ENCODE measurements around the gene DISC1.

The DISC1 gene

DNA sequence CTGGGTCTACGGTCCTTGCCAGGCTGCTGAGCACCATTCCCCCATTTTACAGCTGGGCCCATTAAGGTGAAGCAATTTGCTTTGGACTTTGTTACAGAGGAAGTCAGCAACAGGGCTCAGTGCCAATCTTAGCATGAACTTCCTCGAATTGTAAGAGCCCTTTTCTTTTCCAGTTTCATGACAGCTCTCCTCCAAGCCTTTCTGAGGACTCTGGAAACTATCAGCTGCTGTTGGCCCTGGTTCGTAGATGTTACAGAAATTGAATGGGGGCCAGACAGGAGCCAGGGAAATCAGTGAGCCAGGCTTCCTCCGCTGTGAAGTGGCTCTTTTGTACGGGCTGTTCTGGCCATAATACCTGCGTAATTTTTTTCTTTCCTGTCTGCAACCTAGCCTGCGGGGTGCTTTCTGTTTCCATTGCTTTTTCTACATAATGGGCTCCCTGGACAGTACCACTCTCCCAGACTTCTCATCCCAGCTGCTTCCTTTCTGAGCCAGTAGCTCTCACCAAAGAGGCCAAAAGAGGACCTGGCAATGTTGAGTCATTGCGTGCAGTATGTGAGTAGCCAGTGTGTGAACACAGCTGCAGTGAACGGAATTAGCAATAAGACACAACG lies 386.3 kb downstream of the DISC1 start:
- Mint-ChIP-seq H3K9me3 (no peaks in the 10 kb centered on the region), H3K4me3 (no peak overlapping the region), H3K36me3 (ENCODE audit: low read depth) (no peaks in the 10 kb centered on the region), H3K27me3 (ENCODE audit: low read depth, poor library complexity) (no peaks in the 10 kb centered on the region), H3K4me1 (peaks cover 15% of the 10 kb centered on the region), H3K27ac (no peak overlapping the region)
- TF ChIP-seq, protein P1, sequence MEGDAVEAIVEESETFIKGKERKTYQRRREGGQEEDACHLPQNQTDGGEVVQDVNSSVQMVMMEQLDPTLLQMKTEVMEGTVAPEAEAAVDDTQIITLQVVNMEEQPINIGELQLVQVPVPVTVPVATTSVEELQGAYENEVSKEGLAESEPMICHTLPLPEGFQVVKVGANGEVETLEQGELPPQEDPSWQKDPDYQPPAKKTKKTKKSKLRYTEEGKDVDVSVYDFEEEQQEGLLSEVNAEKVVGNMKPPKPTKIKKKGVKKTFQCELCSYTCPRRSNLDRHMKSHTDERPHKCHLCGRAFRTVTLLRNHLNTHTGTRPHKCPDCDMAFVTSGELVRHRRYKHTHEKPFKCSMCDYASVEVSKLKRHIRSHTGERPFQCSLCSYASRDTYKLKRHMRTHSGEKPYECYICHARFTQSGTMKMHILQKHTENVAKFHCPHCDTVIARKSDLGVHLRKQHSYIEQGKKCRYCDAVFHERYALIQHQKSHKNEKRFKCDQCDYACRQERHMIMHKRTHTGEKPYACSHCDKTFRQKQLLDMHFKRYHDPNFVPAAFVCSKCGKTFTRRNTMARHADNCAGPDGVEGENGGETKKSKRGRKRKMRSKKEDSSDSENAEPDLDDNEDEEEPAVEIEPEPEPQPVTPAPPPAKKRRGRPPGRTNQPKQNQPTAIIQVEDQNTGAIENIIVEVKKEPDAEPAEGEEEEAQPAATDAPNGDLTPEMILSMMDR (IDR thresholded peaks at IDR 0.05), result no peak
- DNase-seq, result no peak

DNA sequence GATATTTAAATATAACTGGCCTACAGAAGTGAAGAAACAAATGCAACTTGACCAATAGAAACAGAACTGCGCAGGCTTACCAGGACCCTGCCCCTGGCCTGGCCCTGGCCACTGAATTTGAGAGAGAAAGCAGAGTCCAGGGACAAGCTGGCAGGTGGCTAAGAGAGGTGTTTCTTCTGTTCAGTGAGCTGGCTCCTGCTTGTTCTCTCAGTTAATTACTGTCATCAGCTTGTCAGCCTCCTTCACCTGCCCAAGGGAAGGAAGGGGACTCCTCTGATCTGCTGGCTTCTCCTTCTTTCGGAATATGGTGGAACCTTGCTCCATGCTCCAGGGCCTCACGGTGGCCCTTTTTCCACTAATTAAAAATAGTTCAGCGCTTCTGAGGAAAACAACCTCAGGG lies 388.4 kb downstream of the DISC1 start:
- H3K9me3 Mint-ChIP-seq, result no peaks in the 10 kb centered on the region
- H3K36me3 Mint-ChIP-seq (ENCODE audit: low read depth), result no peaks in the 10 kb centered on the region
- TF ChIP-seq, protein P1 (IDR thresholded peaks at IDR 0.05), result no peak
- peaks cover 15% of the 10 kb centered on the region for H3K4me1 Mint-ChIP-seq
- H3K27ac Mint-ChIP-seq, result no peak overlapping the region
- H3K4me3 Mint-ChIP-seq, result no peak overlapping the region
- no peaks in the 10 kb centered on the region for H3K27me3 Mint-ChIP-seq (ENCODE audit: low read depth, poor library complexity)
- DNase-seq, result no peak

DNA sequence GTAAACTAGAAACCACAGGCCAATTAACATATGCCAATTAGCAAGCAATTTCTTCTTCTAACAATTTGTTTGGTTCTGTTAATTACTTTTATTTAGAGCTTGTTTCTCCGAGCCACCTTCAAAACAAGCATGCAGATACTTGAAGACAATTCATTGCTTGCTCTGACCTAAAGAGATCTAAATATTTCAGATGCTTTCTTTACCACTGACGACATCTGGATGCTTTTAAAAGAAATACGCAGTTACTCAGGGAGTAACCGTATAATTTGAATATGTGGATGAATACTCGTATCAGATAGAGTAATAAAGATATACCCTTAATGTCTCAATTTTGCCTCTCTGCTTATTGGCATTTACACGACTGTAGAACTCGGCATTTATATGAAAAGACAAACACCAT lies 390.0 kb downstream of the DISC1 start:
- TF ChIP-seq, protein P1 (IDR thresholded peaks at IDR 0.05), result no peak
- Mint-ChIP-seq H3K27me3 (ENCODE audit: low read depth, poor library complexity) (no peaks in the 10 kb centered on the region), H3K4me3 (no peak overlapping the region), H3K27ac (no peak overlapping the region), H3K4me1 (peaks cover 15% of the 10 kb centered on the region), H3K36me3 (ENCODE audit: low read depth) (no peaks in the 10 kb centered on the region), H3K9me3 (no peaks in the 10 kb centered on the region)
- DNase-seq, result no peak

DNA sequence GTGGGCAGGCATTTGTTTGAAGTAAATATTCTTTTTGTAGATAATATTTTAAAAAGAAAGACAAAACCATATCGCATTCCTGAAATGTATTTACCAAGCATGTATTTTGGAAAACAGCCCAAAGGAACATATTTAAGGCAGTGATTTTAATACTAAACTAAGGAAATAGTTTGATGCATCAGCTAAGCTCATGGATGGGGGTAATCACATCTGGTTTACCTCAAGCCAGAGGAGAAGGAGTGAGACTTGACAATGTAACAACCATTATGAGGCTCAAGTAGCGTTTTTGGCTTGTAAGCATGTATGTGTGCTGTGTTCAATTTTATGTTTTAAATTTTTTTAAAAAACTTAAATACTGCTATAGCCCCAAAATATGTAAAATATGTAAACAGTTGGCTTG lies 390.5 kb downstream of the DISC1 start:
- no peaks in the 10 kb centered on the region for H3K9me3 Mint-ChIP-seq
- H3K4me1 Mint-ChIP-seq, result peaks cover 15% of the 10 kb centered on the region
- TF ChIP-seq, protein P1 (IDR thresholded peaks at IDR 0.05), result no peak
- H3K27me3 Mint-ChIP-seq (ENCODE audit: low read depth, poor library complexity), result no peaks in the 10 kb centered on the region
- no peak overlapping the region for H3K4me3 Mint-ChIP-seq
- no peak for DNase-seq
- H3K27ac Mint-ChIP-seq, result no peak overlapping the region
- no peaks in the 10 kb centered on the region for H3K36me3 Mint-ChIP-seq (ENCODE audit: low read depth)

DNA sequence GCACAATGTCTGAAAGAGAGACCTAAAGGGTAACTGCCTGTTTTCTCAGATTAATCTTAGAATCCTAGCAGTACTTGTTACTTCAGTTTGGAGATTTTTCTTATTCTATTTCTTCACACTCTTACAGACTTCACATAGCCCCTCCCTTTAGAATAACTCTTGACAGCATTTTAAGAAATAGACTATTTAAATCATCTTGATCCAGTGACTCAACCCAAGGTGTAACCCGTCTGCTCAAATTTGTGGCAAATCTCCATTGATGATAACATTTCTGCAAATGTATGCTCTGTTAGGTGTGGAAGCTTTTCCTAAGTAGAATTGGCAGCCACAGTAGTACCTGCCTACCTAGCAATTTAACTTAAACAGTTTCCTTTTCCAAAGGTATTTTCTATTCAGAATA lies 391.2 kb downstream of the DISC1 start:
- H3K36me3 Mint-ChIP-seq (ENCODE audit: low read depth), result no peaks in the 10 kb centered on the region
- H3K4me1 Mint-ChIP-seq, result peaks cover 15% of the 10 kb centered on the region
- H3K27ac Mint-ChIP-seq, result no peak overlapping the region
- no peaks in the 10 kb centered on the region for H3K9me3 Mint-ChIP-seq
- TF ChIP-seq, protein P1 (IDR thresholded peaks at IDR 0.05), result no peak
- no peaks in the 10 kb centered on the region for H3K27me3 Mint-ChIP-seq (ENCODE audit: low read depth, poor library complexity)
- H3K4me3 Mint-ChIP-seq, result no peak overlapping the region
- DNase-seq, result no peak

DNA sequence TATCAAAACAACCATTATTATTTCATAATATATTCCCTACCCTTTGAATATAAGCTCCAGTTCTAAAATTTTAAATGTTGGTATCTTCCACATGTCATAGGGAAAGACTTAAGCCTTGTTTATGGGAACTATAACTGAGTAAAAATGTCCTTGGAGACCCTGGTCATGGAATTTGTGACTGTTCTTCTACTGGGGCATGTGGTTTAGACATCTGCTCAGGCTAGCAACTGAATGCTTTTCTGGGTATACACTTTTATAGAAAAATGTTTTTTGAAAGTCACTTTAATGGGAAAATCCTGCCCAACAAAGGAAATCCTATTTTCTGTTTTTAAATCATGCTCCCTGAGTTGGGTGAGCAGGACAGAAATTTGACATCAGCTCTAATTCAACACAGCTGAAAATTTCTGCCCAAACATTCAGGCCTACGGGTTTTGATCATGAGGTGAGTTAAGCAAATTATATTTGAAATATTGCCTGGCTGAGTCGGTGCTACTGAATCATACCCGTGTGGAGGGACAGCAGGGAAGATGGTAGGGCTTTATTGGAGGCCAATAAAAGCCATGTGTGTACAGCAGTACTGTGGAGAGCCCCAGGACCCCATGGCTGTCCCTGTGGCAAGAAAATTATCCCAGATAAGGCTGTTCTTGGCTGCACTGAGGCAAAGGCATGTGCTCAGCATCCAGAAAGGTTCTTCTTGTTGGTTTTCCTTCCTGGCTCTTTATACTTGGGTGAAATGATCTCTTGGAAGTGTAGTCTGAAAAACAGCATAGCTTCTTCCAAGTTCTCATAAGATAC lies 391.8 kb downstream of the DISC1 start:
- Mint-ChIP-seq H3K4me3 (no peak overlapping the region), H3K9me3 (no peaks in the 10 kb centered on the region), H3K27me3 (ENCODE audit: low read depth, poor library complexity) (no peaks in the 10 kb centered on the region), H3K27ac (no peak overlapping the region), H3K36me3 (ENCODE audit: low read depth) (no peaks in the 10 kb centered on the region), H3K4me1 (peaks cover 15% of the 10 kb centered on the region)
- TF ChIP-seq, protein P1 (IDR thresholded peaks at IDR 0.05), result no peak
- no peak for DNase-seq
